Stimulated activated CD8-positive, alpha-beta memory T cell treated with anti-CD3 and anti-CD28 coated beads, Interleukin-4, amount 100 ng/mL, for 48 hours (primary cell): ENCODE data around the gene ARMCX2.
A peak's percentile ranks its signal among the peaks of the same experiment; 100 is the strongest.
"Not testable (repeated sequence)": the region's sequence is repeated elsewhere in the genome, so short reads cannot be mapped to it uniquely, and the experiment has no call there.

Experiments used
- DNase-seq: peaks from one replicate; pipeline ENCODE4 v3.0.0-alpha.2; 2020

The ARMCX2 gene

GRCh38 chrX:101659601-101660063 is at the start of gene ARMCX2:
Gene ARMCX2 (minus strand): TSS chrX:101659850. CDS start chrX:101657588, 2,262 bp downstream.
- DNase-seq, result peak; percentile 28

- DNase-seq, result no peak
Measured at GRCh38 chrX:101709384-101709783, 49.7 kb upstream of the ARMCX2 start.

GRCh38 chrX:101708163-101708562 is 48.5 kb upstream of the ARMCX2 start:
- no peak for DNase-seq

- no peak for DNase-seq
Measured at GRCh38 chrX:101693476-101693875, 33.8 kb upstream of the ARMCX2 start.

GRCh38 chrX:101691835-101692234 is 32.2 kb upstream of the ARMCX2 start:
- DNase-seq, result no peak

GRCh38 chrX:101686574-101686973 is 26.9 kb upstream of the ARMCX2 start:
- DNase-seq, result no peak

GRCh38 chrX:101685923-101686322 is 26.3 kb upstream of the ARMCX2 start:
- no peak for DNase-seq

- no peak for DNase-seq
Measured at GRCh38 chrX:101682723-101683122, 23.1 kb upstream of the ARMCX2 start.

- DNase-seq, result no peak
Measured at GRCh38 chrX:101677028-101677427, 17.4 kb upstream of the ARMCX2 start.

GRCh38 chrX:101676571-101676970 is 16.9 kb upstream of the ARMCX2 start:
- no peak for DNase-seq

GRCh38 chrX:101668143-101668542 is 8.5 kb upstream of the ARMCX2 start:
- no peak for DNase-seq

GRCh38 chrX:101658661-101659491 is 774 bp downstream of the ARMCX2 start:
- DNase-seq, result peak; percentile 74

GRCh38 chrX:101657495-101657894 is 2.2 kb downstream of the ARMCX2 start:
- DNase-seq, result no peak

GRCh38 chrX:101656817-101657216 is 2.8 kb downstream of the ARMCX2 start:
- no peak for DNase-seq

GRCh38 chrX:101655534-101655933 is 4.1 kb downstream of the ARMCX2 start:
- no peak for DNase-seq

- not testable (repeated sequence) for DNase-seq
Measured at GRCh38 chrX:101647716-101648115, 11.9 kb downstream of the ARMCX2 start.

GRCh38 chrX:101642093-101642492 is 17.6 kb downstream of the ARMCX2 start:
- no peak for DNase-seq

GRCh38 chrX:101639583-101639982 is 20.1 kb downstream of the ARMCX2 start:
- DNase-seq, result no peak

- peak; percentile 26 for DNase-seq
Measured at GRCh38 chrX:101619364-101619763, 40.3 kb downstream of the ARMCX2 start.

- peak; percentile 75 for DNase-seq
Measured at GRCh38 chrX:101617211-101618191, 42.1 kb downstream of the ARMCX2 start, which contains the start of gene ARMCX6. Gene ARMCX6 (minus strand): TSS chrX:101618000. CDS start chrX:101616620, 1,380 bp downstream.

- no peak for DNase-seq
Measured at GRCh38 chrX:101605728-101606127, 53.9 kb downstream of the ARMCX2 start.
